Astrocyte (in vitro differentiated cells and primary cell): ENCODE measurements around the gene RASAL1. TPM values are rescaled to one million over a fixed set of nuclear protein-coding genes. Genes with fewer than 3 reads are reported as not detected.

ENCODE experiments used
- DNase-seq: peaks from one replicate; pipeline ENCODE4 v3.0.0-alpha.2; 2010; ENCODE audit warnings: low read depth
- FAIRE-seq: peaks from 2 replicates; lab custom pipeline; 2011; peaks lifted over from hg19 to GRCh38; lab: Jason Lieb, UNC
- H2AFZ ChIP-seq: 2 replicates; pipeline ENCODE4 v1.6.0; 2012; ENCODE audit warnings: low read depth, low read length, inconsistent platforms
- H3K27ac ChIP-seq: 2 replicates; pipeline ENCODE4 v1.5.1; 2011; ENCODE audit warnings: low read depth, low read length, inconsistent platforms
- H3K27me3 ChIP-seq: 2 replicates; pipeline ENCODE4 v1.6.0; 2011; ENCODE audit warnings: low read length, inconsistent platforms; ENCODE audit not compliant: insufficient read depth
- H3K36me3 ChIP-seq: 2 replicates; pipeline ENCODE4 v1.5.1; 2011; ENCODE audit warnings: low read length, inconsistent platforms; ENCODE audit not compliant: insufficient read depth
- H3K4me1 ChIP-seq: 2 replicates; pipeline ENCODE4 v1.5.1; 2011; ENCODE audit warnings: low read length, inconsistent platforms; ENCODE audit not compliant: insufficient read depth
- H3K4me2 ChIP-seq: 2 replicates; pipeline ENCODE4 v1.6.0; 2012; ENCODE audit warnings: low read length, inconsistent platforms
- H3K4me3 ChIP-seq: 2 replicates; pipeline ENCODE4 v1.5.1; 2011; ENCODE audit warnings: low read depth, mild to moderate bottlenecking, low read length, inconsistent platforms; ENCODE audit not compliant: insufficient read depth
- H3K79me2 ChIP-seq: 2 replicates; pipeline ENCODE4 v1.6.0; 2012; ENCODE audit warnings: mild to moderate bottlenecking, low read length, inconsistent platforms; ENCODE audit not compliant: insufficient read depth
- H3K9ac ChIP-seq: 2 replicates; pipeline ENCODE4 v1.6.0; 2012; ENCODE audit warnings: mild to moderate bottlenecking, low read length, inconsistent platforms
- H3K9me3 ChIP-seq: 2 replicates; pipeline ENCODE4 v1.5.1; 2012; ENCODE audit warnings: low read depth, mild to moderate bottlenecking, low read length, inconsistent platforms; ENCODE audit not compliant: insufficient read depth
- H4K20me1 ChIP-seq: 2 replicates; pipeline ENCODE4 v1.6.0; 2012; ENCODE audit warnings: low read length, inconsistent platforms; ENCODE audit not compliant: insufficient read depth
- H3K27ac Mint-ChIP-seq: one replicate; pipeline ENCODE4 v1.8.0; 2021; ENCODE audit warnings: mild to moderate bottlenecking, mixed read lengths; ENCODE audit not compliant: unreplicated experiment
- H3K27me3 Mint-ChIP-seq: one replicate; pipeline ENCODE4 v1.8.0; 2021; ENCODE audit warnings: low read depth, mixed read lengths; ENCODE audit not compliant: unreplicated experiment
- H3K36me3 Mint-ChIP-seq: one replicate; pipeline ENCODE4 v1.8.0; 2021; ENCODE audit warnings: low read depth, mixed read lengths; ENCODE audit not compliant: unreplicated experiment
- H3K4me1 Mint-ChIP-seq: one replicate; pipeline ENCODE4 v1.8.0; 2021; ENCODE audit warnings: low read depth, mixed read lengths; ENCODE audit not compliant: unreplicated experiment
- H3K4me3 Mint-ChIP-seq: one replicate; pipeline ENCODE4 v1.8.0; 2021; ENCODE audit warnings: mild to moderate bottlenecking, moderate library complexity, mixed read lengths; ENCODE audit not compliant: unreplicated experiment
- H3K9me3 Mint-ChIP-seq: one replicate; pipeline ENCODE4 v1.8.0; 2021; ENCODE audit warnings: mild to moderate bottlenecking, mixed read lengths; ENCODE audit not compliant: unreplicated experiment
- CTCF ChIP-seq: IDR thresholded peaks from 2 replicates; pipeline ENCODE4 v1.5.1; 2011; ENCODE audit warnings: low read depth, mild to moderate bottlenecking, inconsistent platforms, low read length, moderate library complexity; ENCODE audit not compliant: insufficient read depth
- EZH2 ChIP-seq: IDR thresholded peaks from 2 replicates; pipeline ENCODE4 v1.6.1; 2012; ENCODE audit warnings: mild to moderate bottlenecking, low read length, inconsistent platforms; ENCODE audit not compliant: insufficient read depth
- total RNA-seq: library from RNA; stranded (reverse); gene quantifications from 2 replicates; pipeline ENCODE4 v1.2.1, GENCODE V29; 2021

The RASAL1 gene
- total RNA-seq, 1 donor from 2014 or later, result 0.48 TPM

DNA sequence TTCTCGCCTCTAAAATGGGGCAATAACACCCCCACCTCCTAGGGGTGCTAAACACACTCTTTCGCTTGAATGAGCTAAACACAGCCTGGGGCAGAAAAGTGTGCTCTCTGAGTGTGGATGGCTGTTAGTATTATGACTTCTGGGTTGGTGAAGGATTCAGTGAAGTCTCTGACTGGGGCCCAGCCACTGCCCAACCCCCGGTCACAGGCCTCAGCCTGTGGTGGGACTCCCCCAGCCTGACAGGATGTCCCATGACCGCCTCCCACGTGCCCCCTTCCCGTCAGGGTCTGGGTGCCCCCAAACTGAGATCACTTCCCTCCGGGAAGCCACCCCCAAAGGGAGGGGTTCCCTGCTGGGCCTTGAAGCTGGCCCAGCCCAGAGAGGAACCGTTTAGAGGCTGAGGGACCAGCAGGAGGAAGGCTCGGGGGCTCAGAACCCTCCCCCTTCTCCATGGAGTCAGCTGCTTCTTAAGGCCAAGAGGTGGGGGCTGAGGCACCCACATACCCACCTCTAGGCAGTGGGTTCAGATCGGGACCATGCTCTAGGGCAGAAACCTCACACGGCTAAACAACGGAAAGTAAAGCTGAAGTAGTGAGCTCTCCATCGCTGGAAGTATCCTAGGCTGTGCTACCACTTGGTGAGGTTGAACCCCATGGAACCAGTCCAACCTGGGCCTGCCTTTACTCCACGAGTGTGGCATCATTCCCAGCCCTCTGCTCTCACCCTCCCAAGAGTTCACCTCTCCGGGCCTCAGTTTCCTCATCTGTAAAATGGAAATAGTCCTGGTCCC, 65.2 kb downstream of the RASAL1 start:
- no peak for FAIRE-seq
- H3K36me3 ChIP-seq, result no peaks in the 10 kb centered on the region
- no peak for DNase-seq
- H3K4me2 ChIP-seq, result no peak overlapping the region
- Mint-ChIP-seq H3K4me1 (peaks cover 4% of the 10 kb centered on the region), H3K36me3 (no peaks in the 10 kb centered on the region), H3K27ac (peak overlapping the region; percentile 42), H3K27me3 (peaks cover 49% of the 10 kb centered on the region), H3K4me3 (no peak overlapping the region), H3K9me3 (no peaks in the 10 kb centered on the region)
- H3K27me3 ChIP-seq, result peaks cover 9% of the 10 kb centered on the region
- H3K4me1 ChIP-seq, result no peaks in the 10 kb centered on the region
- no peaks in the 10 kb centered on the region for H3K9me3 ChIP-seq
- no peak overlapping the region for H3K4me3 ChIP-seq
- no peaks in the 10 kb centered on the region for H4K20me1 ChIP-seq
- no peak overlapping the region for H3K27ac ChIP-seq
- no peak overlapping the region for H2AFZ ChIP-seq
- no peaks in the 10 kb centered on the region for H3K79me2 ChIP-seq
- TF ChIP-seq EZH2, result no peak
- TF ChIP-seq CTCF, result no peak
- no peak overlapping the region for H3K9ac ChIP-seq

DNA sequence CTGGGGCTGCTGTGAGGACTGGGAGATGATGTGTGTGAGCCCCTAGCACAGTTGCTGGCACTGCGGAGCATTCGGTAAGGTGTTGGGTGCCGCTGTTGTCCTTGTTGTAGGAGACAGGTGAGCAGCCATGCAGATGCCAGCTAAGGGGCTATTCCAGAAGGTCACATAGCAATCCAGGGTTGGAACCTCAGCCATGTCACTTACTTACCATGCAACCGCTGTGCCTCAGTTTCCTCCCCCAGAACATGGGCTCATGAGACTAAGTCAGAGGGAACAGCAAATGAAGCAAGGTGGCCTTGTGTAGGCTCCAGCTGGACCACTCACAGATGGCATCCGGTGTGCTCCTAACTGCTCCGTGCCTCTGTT, 65.8 kb downstream of the RASAL1 start:
- H3K36me3 Mint-ChIP-seq, result no peaks in the 10 kb centered on the region
- no peak overlapping the region for H3K4me2 ChIP-seq
- H2AFZ ChIP-seq, result no peak overlapping the region
- no peak for FAIRE-seq
- no peak overlapping the region for H3K27ac ChIP-seq
- peaks cover 47% of the 10 kb centered on the region for H3K27me3 Mint-ChIP-seq
- H3K4me3 Mint-ChIP-seq, result no peak overlapping the region
- no peaks in the 10 kb centered on the region for H3K36me3 ChIP-seq
- peaks cover 6% of the 10 kb centered on the region for H3K27me3 ChIP-seq
- H3K4me1 Mint-ChIP-seq, result peaks cover 4% of the 10 kb centered on the region
- no peak for DNase-seq
- H3K4me1 ChIP-seq, result no peaks in the 10 kb centered on the region
- H3K9me3 ChIP-seq, result no peaks in the 10 kb centered on the region
- no peaks in the 10 kb centered on the region for H3K9me3 Mint-ChIP-seq
- H4K20me1 ChIP-seq, result peaks cover 2% of the 10 kb centered on the region
- no peak overlapping the region for H3K27ac Mint-ChIP-seq
- no peak overlapping the region for H3K4me3 ChIP-seq
- no peak for TF ChIP-seq CTCF
- no peak for TF ChIP-seq EZH2
- H3K79me2 ChIP-seq, result no peaks in the 10 kb centered on the region
- no peak overlapping the region for H3K9ac ChIP-seq

DNA sequence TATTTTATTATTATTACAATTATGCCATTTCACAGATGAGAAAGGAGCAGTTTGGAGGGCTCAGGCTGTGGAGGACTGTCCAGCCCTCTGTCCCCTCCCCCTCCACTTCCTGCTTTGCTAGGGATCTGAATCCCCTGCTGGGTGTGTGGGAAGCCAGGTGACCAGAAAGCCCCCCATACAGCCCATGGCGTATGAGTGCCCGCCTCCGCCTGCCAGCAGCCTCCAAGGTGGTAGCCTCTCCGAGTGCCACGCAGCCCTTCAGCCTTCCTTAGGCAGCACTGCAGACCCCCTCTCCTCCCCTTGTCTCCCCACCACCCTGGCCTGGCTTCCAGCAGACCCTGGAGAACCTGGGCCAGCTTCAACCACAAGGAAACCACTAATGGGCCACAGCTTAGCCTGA, 66.4 kb downstream of the RASAL1 start:
- peaks cover 5% of the 10 kb centered on the region for H4K20me1 ChIP-seq
- no peak overlapping the region for H3K9ac ChIP-seq
- Mint-ChIP-seq H3K4me3 (no peak overlapping the region), H3K4me1 (peaks cover 4% of the 10 kb centered on the region), H3K36me3 (no peaks in the 10 kb centered on the region), H3K9me3 (no peaks in the 10 kb centered on the region), H3K27ac (no peak overlapping the region), H3K27me3 (peaks cover 47% of the 10 kb centered on the region)
- DNase-seq (no peak), FAIRE-seq (no peak)
- H3K4me2 ChIP-seq, result no peak overlapping the region
- no peaks in the 10 kb centered on the region for H3K79me2 ChIP-seq
- H3K36me3 ChIP-seq, result no peaks in the 10 kb centered on the region
- H3K27ac ChIP-seq, result no peak overlapping the region
- peaks cover 2% of the 10 kb centered on the region for H3K27me3 ChIP-seq
- TF ChIP-seq EZH2 (no peak), CTCF (no peak)
- no peak overlapping the region for H3K4me3 ChIP-seq
- H3K9me3 ChIP-seq, result no peaks in the 10 kb centered on the region
- H2AFZ ChIP-seq, result no peak overlapping the region
- H3K4me1 ChIP-seq, result no peaks in the 10 kb centered on the region
